Adrenal gland (tissue), 19 donors: ENCODE results near the gene LDB2. TPM values are rescaled to one million over a fixed set of nuclear protein-coding genes. Genes with fewer than 3 reads are reported as not detected.
A peak's percentile ranks its signal among the peaks of the same experiment; 100 is the strongest.

ENCODE experiments used
- DNase-seq, 7 donors: peaks; one replicate each; pipeline ENCODE4 v3.0.0-alpha.2; 2019 to 2020
- H3K27ac ChIP-seq, 5 donors: fragments of 200-600 bp; sonication (generic) in 4 of 5; 1 replicate in 3 of 5; 2 replicates in 2 of 5; pipeline versions ENCODE4 v1.5.1 to v1.8.0; 2016 to 2020; ENCODE audit warnings: mild to moderate bottlenecking in 1 of 5
- H3K27me3 ChIP-seq: fragments of 200-600 bp; 2 replicates; pipeline ENCODE4 v1.8.0; 2021
- H3K36me3 ChIP-seq, 2 donors: fragments of 200-600 bp; replicated peaks in 1 of 2; 1 replicate in 1 of 2; 2 replicates in 1 of 2; pipeline versions ENCODE4 v1.5.1 to v1.8.0; 2018 to 2022
- H3K4me1 ChIP-seq, 2 donors: fragments of 200-600 bp; replicated peaks in 1 of 2; 1 replicate in 1 of 2; 2 replicates in 1 of 2; pipeline versions ENCODE4 v1.5.1 to v1.8.0; 2018 to 2021
- H3K4me3 ChIP-seq, 4 donors: fragments of 200-600 bp; sonication (generic) in 3 of 4; one replicate each; pipeline ENCODE4 v1.5.1; 2016 to 2018
- H3K9me3 ChIP-seq, 3 donors: fragments of 200-600 bp; sonication (generic) in 1 of 3; replicated peaks in 1 of 3; 1 replicate in 2 of 3; 2 replicates in 1 of 3; pipeline versions ENCODE4 v1.5.1 to v1.8.0; 2016 to 2021
- CTCF ChIP-seq, 6 experiments: fragments of 450-650 bp in 4 of 6; fragments of 200-600 bp in 2 of 6; sonication (generic) in 1 of 6; IDR thresholded peaks; 1 replicate in 5 of 6; 2 replicates in 1 of 6; pipeline versions ENCODE4 v1.5.1 to v1.8.0; 2016 to 2021; ENCODE audit warnings: antibody characterized with exemption in 6 of 6, mild to moderate bottlenecking in 2 of 6, moderate library complexity in 1 of 6
- POLR2A ChIP-seq, 2 donors: fragments of 450-650 bp; IDR thresholded peaks; one replicate each; pipeline ENCODE4 v1.6.1; 2017; ENCODE audit warnings: antibody characterized with exemption in 2 of 2, mild to moderate bottlenecking in 2 of 2, moderate library complexity in 1 of 2
- WGBS, 4 donors: extraction: QIAGEN DNeasy Blood & Tissue Kit in 2 of 4; methylation state at CpG; one replicate each; pipeline versions ENCODE4 v1.1.5 to v1.1.7; 2013 to 2017; 5-methylcytosine and 5-hydroxymethylcytosine counted together
- intact Hi-C, 2 donors: fragments of 100-400 bp; cut with DNase I; formaldehyde crosslinking; loops; one replicate each; pipeline versions ENCODE4 v1.14.1 to v1.15.0; 2022 to 2023
- long read RNA-seq, 10 donors: library from polyadenylated mRNA in 3 of 10; unstranded in 2 of 10; stranded (forward) in 1 of 10; transcript quantifications; one replicate each; pipeline ENCODE4 v2.0.0 and lab custom pipeline, GENCODE V29; 2021 to 2026
- polyA plus RNA-seq, 3 donors: library from polyadenylated mRNA; stranded (reverse); fragments of 200-250 nt in 2 of 3; fragments of 350-450 nt in 1 of 3; fragmentation: Illumina TruSeq in 1 of 3; extraction: RNeasy Lipid Tissue Mini Kit (QIAGEN cat#74804) in 1 of 3; gene quantifications; one replicate each; pipeline ENCODE4 v1.2.3, GENCODE V29; 2013 to 2014
- total RNA-seq, 9 donors: library from RNA; depleted of rRNA in 4 of 9; stranded (reverse); fragments of >200 nt in 4 of 9; fragments of 120-200 nt in 1 of 9; fragmentation: NEBNext Ultra II Directional in 1 of 9; extraction: Animal tissue kit (Norgen Biotek cat#: 25700) in 1 of 9; gene quantifications; one replicate each; pipeline versions ENCODE4 v1.1.0 to v1.2.4, GENCODE V29; 2013 to 2023
- donor health status: healthy with polysubstance abuse.
- donor health status: Bipolar disorder and iron deficiency.
- donor health status: DM: yes; HTN: yes; CAD: no.
- donor health status: DM: no; HTN: no; CAD: no.
- donor health status: DM: no; HTN: no; CAD: no.
- donor health status: DM: yes; HTN: yes; CAD: no.

The LDB2 gene
- total RNA-seq: 10 to 100 TPM; 22.6 to 51.1 (median 26.5) TPM
- 10 to 100 TPM; 17.1 to 33.8 (median 27.6) TPM for polyA plus RNA-seq
- long read RNA-seq, donor 1, partial matches to known transcripts: 0 of 3 reads
- long read RNA-seq, donor 1, other reads (novel, unspliced or antisense): 0 of 3 reads
- long read RNA-seq, donor 2, partial matches to known transcripts: 0 of 1 reads
- long read RNA-seq, donor 2, other reads (novel, unspliced or antisense): 0 of 1 reads
- long read RNA-seq, donor 3, partial matches to known transcripts: 0 of 3 reads
- long read RNA-seq, donor 3, other reads (novel, unspliced or antisense): 0 of 3 reads
- long read RNA-seq, donor 4, partial matches to known transcripts: 3 of 9 reads
- long read RNA-seq, donor 4, other reads (novel, unspliced or antisense): 3 of 9 reads
- long read RNA-seq, donor 5, transcript LDB2-201 (8 exons, 2,548 nt): major isoform, 6 of 40 reads
- long read RNA-seq, donor 5, transcript LDB2-202 (9 exons, 2,476 nt): major isoform, 6 of 40 reads
- long read RNA-seq, donor 5, partial matches to known transcripts: 2 of 40 reads
- long read RNA-seq, donor 5, other reads (novel, unspliced or antisense): 21 of 40 reads
- long read RNA-seq, donor 6, partial matches to known transcripts: 3 of 7 reads
- long read RNA-seq, donor 6, other reads (novel, unspliced or antisense): 2 of 7 reads
- long read RNA-seq, donor 7, partial matches to known transcripts: 0 of 4 reads
- long read RNA-seq, donor 7, other reads (novel, unspliced or antisense): 0 of 4 reads
- long read RNA-seq, donor 8, partial matches to known transcripts: 0 of 5 reads
- long read RNA-seq, donor 8, other reads (novel, unspliced or antisense): 0 of 5 reads
- long read RNA-seq, donor 9, partial matches to known transcripts: 0 of 2 reads
- long read RNA-seq, donor 9, other reads (novel, unspliced or antisense): 0 of 2 reads
- long read RNA-seq, donor 10: 0 reads

GRCh38 chr4:16897991-16898827 lies at the start of gene LDB2:
Gene LDB2, minus strand, starts transcription at chr4:16898645.
- Histone ChIP-seq H3K4me1 (peaks cover 0 to 4% of the 10 kb centered on the region in 2 donors), H3K27ac (peak within 1 kb of the TSS in 3 of 5 donors; percentile 16 to 74 (median 56)), H3K27me3 (no peaks in the 10 kb centered on the region), H3K4me3 (peak within 1 kb of the TSS in 2 of 4 donors; percentile 32 to 50), H3K36me3 (no peaks in the 10 kb centered on the region), H3K9me3 (no peaks in the 10 kb centered on the region)
- TF ChIP-seq POLR2A (IDR thresholded peaks at IDR 0.05): no peak
- TF ChIP-seq CTCF (IDR thresholded peaks at IDR 0.05): no peak
- WGBS, 4 donors: 3 to 13% (median 5%) methylated on average over 12 to 18 of the region's 18 CpGs
- intact Hi-C loops: no loop called here
- DNase-seq: peak; percentile 49 to 78 (median 64)

- no peak for TF ChIP-seq CTCF (IDR thresholded peaks at IDR 0.05)
- no peak for TF ChIP-seq POLR2A (IDR thresholded peaks at IDR 0.05)
- no peak overlapping the region for H3K4me3 ChIP-seq
- H3K36me3 ChIP-seq: no peaks in the 10 kb centered on the region
- 93 to 98% (median 94%) methylated on average over 7 to 13 of the region's 14 CpGs for WGBS, 4 donors
- H3K9me3 ChIP-seq: no peaks in the 10 kb centered on the region
- H3K4me1 ChIP-seq: no peaks in the 10 kb centered on the region
- no peaks in the 10 kb centered on the region for H3K27me3 ChIP-seq
- no peak overlapping the region for H3K27ac ChIP-seq
- intact Hi-C loops: no loop called here
- no peak for DNase-seq
Measured at GRCh38 chr4:16942491-16942890, 44.0 kb upstream of the LDB2 start.

GRCh38 chr4:16939178-16939577 lies 40.7 kb upstream of the LDB2 start:
- WGBS, 4 donors: 78 to 100% (median 91%) methylated on average over 2 of the region's 2 CpGs

More at GRCh38 chr4:16939178-16939577, 40.7 kb upstream of the LDB2 start:
- Histone ChIP-seq H3K36me3 (no peaks in the 10 kb centered on the region), H3K9me3 (no peaks in the 10 kb centered on the region), H3K27ac (no peak overlapping the region), H3K4me1 (no peaks in the 10 kb centered on the region), H3K27me3 (no peaks in the 10 kb centered on the region), H3K4me3 (no peak overlapping the region)
- no peak for TF ChIP-seq POLR2A (IDR thresholded peaks at IDR 0.05)
- TF ChIP-seq CTCF (IDR thresholded peaks at IDR 0.05): no peak
- DNase-seq: no peak
- intact Hi-C loops: no loop called here
